HG03432 (cell line): ENCODE data around the gene PDIA5.
"Not testable (repeated sequence)": the region's sequence is repeated elsewhere in the genome, so short reads cannot be mapped to it uniquely, and the experiment has no call there.

ENCODE experiments used
- ATAC-seq: cut with Tn5 transposase; IDR thresholded peaks from one replicate; pipeline ENCODE4 v1.9.1; 2021; ENCODE audit warnings: mild to moderate bottlenecking, moderate library complexity; ENCODE audit not compliant: unreplicated experiment

Gene PDIA5

DNA sequence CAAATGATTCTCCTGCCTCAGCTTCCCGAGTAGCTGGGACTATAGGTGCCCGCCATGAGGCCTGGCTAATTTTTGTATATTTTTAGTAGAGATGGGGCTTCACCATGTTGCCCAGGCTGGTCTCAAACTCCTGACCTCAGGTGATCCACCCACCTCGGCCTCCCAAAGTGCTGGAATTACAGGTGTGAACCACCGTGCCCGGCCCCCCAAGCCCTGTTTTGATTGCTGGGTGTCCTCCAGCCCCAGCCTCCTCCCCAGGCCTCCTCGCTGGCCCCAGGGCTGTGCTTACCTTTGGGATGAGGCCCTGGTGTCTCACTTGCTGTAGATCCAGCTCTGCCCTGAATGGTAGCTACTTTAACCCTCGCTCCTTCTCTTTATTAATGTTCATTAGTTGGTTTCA, 45.8 kb downstream of the PDIA5 start:
- not testable (repeated sequence) for ATAC-seq

DNA sequence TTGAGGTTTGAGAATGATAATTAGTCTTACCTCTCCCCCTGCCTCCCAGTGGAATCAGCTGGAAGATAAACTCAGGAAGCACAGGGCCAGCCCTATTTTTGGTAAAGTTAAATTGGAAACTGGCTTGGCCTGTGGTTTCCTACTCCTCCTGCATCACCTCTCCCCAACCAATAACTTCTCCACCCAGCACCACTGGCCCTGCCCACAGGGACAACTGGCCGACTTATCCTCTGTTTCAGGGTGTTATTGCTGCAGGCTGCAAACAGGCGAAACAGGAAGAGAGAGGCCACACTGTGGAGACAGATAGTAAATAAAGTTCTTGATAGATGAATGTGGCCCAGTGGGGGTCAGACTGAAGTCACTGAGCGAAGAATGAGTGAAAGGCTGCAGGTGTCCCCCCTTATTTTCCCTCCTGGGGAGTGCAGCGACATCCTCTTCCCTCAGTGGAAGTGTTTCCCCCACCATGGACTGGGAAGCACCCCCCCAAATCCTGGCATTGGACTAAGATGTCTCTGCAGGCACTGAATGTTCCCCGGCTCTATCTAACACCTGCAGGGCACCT, 47.1 kb downstream of the PDIA5 start:
- ATAC-seq, result no peak

DNA sequence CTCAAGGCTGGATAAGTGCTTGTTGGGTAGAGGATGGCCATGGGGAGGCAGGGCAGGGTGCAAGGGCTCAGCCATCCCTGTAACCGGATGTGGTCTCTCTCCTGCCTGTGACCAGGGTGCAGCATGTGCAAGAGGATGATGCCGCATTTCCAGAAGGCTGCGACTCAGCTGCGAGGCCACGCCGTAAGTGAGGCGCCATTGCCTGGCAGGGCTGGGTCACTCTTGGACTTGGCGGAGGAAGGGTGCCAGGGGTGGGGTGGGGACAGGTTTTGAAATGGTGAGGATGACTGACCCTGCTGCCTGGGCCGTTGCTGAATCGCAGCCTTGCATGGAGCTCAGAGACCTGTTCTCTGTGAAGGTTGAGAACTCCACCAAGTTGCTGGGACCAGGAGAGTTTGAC, 49.3 kb downstream of the PDIA5 start:
- ATAC-seq, result no peak

DNA sequence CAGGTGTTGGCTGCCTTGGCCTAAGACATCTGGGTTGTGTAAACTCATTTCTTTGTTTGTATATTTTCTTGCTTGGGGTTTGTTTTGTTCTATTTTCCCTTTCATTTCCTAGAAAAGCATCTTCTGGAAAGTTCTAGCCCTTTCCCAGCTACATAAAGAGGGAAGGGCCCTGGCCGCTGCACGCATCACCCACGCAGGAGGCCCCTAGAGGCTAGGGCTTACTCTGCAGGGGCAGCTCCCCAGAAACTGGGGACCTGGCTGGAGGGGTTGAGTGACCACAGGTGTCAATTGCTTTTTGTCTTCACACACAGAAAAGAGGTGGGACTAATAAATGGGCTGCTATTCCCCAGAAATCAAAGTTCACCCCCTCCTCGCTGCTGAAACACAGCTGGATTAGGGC, 52.6 kb downstream of the PDIA5 start:
- ATAC-seq, result no peak

DNA sequence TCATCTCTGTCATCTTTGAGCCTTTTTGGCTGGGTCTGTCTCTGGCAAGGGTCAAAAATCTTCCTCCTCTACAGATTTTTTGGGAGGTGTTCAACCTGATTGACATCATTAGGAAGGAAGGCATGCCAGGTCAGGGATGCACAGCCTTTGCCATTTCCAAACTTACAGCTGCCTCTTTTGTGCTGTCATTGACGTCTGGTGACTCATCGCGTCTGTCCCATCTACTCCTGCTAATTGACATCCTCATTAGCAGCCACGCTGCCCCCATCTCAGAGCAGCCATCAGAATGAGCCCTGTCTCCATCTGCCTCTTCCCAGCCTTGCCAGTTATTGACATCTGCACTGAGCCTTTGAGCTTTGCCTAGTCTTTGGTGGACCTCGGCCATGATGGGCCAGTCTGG, 53.0 kb downstream of the PDIA5 start:
- ATAC-seq, result no peak

DNA sequence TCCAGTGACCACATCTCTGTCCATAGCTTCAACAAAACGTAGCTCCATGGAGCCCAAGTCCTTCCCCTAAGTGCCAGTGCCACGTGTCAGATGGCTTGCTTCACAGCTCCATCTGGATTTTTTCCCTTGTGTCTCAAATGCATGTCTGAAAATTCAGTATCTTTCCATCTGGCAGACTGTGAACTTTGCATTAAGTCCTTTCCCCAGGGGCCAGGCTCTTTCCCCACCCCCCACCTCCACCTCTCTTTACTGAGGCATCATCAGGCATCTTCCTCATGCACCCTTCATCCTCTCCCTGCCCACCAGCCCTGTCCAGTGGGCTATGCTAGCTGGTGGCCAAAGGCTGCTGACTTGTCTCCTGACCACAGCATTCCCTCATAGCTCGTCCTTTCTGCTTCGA, 53.7 kb downstream of the PDIA5 start:
- ATAC-seq, result no peak

DNA sequence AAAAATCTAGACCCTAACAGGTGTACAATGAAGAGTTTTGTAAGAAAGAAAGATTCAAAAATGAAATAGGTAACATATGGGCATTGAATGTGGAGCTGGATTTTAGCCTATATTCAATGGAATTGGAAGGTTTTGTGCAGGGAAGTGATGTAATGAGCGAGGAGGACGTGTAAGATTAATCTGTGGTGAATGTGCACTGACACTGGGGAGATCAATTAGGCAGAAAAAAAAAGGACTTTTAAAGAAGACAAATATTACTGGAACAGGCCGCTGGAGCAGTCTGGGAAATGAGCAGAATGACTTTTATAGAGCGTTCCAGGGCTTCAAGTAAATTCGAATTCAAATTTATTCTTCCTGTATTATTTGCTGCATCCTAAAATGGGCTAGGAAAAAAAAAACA, 55.2 kb downstream of the PDIA5 start:
- ATAC-seq, result no peak

DNA sequence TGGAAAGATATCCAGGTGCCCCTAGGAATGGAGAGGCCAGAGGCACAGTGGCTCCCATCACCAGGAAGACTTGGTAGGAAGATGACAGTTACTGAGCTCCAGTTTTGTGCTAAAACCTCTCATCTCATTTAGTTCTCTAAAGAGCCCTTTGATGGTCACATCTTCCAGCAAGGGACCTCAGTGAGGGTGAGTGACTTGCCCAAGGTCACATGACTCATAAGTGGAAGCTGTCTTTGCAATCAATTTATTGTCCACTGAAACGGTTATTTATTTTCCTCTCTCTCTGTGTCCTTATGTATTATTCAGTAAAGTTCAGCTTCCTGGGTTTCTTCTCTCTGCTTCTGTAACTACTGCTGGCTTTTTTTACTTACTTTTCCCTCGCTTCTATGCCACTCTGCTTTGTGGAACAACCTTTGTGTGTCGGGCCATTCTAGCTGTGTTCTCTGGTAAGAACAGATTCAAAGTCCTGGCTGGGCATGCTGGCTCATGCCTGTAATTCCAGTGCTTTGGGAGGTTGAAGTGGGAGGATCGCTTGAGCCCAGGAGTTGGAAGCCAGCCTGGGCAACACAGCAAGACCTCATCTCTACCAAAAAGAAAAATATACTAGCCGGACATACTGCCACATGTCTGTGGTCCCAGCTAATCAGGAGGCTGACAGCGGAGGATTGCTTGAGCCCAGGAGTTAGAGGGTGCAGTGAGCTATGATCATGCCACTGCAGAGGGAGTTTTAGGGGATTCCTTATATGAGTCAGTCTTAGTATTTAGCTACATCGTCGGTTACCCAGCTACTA, 55.9 kb downstream of the PDIA5 start:
- no peak for ATAC-seq

DNA sequence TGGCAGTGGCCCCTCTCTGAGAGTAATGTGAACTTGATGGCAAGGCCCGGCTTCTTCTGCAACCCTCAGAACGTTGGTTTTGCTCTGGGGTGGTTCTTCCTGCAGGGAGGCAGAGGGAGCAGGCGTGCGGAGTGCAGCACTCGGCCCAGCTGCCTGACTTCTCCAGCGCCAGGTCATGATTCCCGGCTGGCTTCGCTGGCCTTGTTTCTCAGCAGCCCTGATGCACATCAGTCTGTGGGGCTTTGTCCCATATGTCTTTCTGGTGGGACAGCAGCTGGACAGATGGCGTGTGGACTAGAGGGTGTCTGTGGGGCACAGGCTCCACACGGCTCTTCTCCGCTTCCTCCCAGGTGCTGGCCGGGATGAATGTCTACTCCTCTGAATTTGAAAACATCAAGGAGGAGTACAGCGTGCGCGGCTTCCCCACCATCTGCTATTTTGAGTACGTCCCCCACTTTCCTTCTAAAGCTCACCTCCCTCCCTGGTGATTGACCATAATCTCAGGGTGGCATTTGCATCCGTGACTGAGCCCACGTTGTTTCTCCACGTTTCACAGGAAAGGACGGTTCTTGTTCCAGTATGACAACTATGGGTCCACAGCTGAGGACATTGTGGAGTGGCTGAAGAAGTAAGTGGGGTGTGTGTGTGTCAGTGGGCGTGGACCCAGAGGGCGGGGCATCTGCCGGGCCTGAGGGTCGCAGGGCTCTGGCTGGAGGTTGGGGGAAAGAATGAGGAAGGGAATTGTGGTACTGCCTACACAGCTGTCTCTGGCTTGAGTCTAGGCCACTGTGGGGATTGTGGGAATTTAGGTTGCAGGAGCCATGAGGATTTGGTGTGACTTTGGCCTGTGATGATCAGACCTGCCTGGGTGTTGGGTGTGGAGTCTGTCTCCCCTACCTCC, 57.1 kb downstream of the PDIA5 start:
- ATAC-seq, result no peak

DNA sequence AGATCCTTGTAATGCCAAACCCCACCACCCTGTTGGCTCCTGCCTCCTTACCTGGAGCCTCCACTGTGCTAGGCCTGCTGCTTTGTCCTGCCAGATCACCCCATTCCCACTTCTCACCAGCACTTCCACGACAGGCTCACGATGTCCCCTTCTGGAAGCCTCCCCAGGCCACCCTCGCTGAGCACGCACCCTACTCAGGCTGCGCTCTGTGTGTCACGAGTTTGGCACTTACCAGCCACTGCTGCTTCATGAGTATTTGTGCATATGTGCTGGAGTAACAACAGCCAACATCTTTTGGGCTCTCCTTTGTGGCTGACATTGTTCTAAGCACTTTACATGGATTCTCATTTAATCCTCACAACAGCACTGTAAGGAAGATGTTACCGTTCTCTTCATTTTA, 58.1 kb downstream of the PDIA5 start:
- no peak for ATAC-seq

DNA sequence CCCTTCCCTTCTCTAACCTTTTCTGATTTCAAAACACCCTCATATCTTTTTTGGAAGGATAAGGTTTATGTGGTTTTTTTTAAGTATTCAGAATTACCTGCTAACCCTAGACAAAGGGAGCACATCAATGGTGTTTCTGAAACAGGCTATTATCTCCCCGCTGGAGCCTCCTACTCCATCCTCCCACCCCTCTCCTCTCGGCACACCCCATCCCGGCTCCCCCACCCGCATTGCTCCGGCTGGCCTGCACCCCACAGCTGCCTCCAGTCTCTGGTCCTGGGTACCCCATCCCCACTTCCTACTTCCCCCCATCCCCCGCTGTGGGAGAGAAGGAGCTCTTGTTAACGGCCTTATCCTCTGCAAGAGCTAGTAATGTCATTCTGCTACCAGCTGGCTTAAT, 59.2 kb downstream of the PDIA5 start:
- ATAC-seq, result no peak

DNA sequence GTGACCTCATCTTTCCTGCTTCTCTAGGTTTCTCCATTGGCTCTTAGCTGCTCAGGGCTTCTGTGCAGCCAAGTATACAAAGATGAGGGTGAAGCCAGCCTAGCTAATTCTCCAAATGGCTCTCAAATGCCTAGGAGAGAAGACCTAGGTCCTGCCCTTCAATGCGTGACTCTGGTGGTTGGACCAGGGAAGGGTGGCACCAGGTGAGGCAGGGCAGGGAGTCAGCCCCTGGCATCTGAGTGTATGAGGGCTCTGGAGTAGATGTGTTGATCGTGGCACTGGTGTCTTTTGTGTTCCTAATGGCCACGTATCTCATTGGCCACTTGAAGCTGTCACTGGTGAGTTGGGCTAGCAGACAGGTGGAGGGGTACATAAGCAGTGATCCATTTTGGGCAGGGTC, 59.8 kb downstream of the PDIA5 start:
- no peak for ATAC-seq

DNA sequence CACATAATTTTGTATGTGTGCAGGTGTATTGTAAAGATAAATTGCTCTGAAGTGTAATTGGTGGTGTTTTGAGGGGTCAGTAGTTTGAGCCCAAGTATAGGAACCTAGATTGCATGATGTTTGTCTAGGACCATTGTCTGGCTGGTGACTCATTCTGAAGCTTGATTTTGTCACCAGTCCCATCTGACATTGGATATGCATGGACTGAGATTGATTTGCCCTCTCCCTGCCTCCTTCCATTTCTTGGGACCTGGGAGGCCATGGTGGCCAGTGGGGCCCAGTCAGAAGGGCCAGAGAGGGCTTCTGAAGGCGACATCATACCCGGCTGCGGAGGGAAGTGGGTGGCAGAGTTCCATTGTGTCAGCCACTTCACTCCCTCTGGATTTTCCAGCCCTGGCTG, 62.3 kb downstream of the PDIA5 start:
- no peak for ATAC-seq

DNA sequence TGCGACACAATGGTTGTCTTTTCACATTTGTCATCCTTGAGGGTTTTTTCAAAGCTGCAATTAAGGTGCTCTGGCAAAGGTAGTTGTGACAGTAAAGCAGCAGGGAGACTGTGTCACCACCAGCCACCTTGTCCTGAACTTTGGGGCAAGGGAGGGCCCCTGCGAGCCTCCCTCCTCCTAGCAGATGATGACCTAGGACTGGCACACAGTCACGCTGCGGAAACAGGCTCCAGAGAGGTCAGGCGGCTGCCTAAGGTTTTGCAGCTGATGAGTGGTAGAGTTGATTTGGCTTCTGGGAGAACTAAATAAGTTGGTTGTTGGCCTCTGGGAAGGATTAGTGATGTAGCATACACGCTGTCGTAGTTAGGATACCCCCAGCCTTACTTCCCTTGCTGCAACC, 62.7 kb downstream of the PDIA5 start:
- ATAC-seq, result no peak

DNA sequence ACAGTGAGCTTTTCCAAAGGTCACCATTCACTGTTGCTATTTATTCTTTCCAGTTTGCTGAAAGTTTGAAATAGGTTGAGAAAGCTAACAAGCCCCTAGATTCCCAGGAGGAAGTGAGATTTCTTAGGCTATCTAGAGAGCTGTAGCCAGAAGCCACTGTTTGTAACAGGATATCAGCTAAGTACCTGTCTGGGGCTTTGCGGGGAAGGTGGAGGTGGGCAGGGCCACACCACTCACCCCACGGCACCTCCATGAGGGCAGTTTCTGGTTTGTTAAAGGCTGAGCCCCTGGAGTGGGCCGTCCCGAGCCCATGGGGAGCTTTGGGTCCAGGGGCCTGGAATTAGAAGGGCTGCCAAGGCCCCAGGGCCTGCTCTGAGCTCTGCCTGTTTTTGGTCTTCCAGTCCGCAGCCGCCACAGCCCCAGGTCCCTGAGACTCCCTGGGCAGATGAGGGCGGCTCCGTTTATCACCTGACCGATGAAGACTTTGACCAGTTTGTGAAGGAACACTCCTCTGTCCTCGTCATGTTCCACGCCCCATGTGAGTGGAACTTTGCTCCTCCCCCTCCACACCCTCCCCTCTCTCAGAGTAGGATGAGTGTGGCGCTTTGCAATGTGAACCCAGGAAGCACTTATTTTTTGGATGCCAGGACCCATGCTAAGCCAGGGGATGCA, 63.4 kb downstream of the PDIA5 start:
- no peak for ATAC-seq

DNA sequence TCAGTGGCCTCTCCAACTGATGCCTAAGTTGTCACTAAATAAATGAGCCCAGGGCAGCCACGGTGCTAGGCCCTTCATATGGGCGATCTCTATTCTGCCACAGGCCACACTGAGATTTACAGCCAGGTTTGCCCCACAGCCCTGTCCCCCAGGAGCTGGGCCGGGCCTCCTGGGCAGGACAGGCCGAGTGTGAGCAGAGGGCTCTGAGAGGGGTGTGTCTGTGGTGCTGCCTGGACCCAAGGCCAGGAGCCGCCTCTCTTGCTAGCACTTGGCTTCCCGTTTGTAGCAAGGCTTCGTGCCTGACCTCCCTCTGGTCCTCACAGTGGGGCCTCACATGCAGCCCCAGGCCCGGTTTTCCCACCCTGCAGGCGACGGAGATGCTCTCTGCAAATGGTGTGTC, 67.8 kb downstream of the PDIA5 start:
- no peak for ATAC-seq

DNA sequence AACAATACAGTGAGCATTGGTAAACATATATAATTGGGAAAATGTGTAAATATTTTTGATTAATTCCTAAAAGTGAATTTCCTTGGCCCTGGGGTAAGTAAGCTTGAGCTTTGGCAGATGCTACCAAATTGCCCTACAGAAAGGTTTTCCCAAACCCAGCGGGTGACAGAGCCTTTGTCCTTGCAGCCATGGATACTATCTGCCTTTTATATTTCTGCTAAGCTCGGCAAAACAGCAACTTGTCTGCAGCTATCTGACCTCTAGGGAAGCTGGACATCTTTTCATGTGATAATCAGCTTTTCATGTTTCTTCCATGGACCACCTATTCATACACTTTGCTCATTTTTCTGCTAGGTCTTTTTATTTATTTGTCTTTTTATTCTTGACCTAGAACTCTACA, 70.2 kb downstream of the PDIA5 start:
- no peak for ATAC-seq

DNA sequence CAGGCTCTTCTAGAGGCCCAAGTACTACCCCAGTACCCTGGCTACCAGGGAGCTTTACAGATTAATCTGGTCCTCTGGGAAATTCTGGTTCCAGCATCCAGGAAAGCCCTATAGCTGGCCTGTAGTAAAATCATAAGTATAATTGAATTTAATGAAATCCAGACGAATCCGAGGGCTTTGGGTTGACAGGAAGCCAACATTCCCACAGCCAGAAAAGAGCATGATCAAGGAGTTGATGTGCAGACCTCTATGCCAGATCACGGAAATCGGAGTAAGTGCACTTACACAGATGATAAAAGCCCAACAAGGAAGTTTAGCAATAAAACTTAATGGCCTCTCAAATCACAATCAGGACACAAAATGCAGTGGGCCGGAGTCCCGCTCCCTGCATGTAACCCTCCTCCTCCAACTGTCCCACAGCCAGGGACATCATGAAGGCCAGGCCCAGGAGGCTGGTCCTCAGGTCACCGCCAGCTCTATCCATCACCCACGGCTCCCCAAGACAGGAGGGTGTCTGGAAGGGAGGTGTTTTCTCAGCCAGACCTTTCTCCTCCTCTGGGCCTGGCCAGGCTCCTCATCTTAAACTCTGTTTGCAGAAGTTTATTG, 72.1 kb downstream of the PDIA5 start:
- ATAC-seq, result no peak

DNA sequence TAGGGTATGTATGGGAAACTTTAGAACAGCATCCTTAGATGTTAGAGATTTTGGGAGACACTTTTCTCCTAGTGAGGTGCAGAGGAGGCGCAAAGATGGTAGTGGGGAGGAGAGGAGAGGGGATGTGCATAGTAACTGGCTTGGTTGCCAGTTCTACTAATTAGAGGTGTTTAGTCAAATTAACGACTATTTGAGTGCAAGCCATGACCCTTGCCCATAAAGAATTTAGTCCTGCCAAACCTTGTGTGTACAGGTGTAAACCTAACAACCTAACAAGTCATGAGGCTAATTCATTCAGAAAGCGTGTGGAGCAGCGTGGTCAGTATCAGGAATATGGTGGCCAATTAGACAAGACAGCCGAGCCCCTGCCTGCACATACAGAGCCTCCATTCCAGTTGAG, 72.7 kb downstream of the PDIA5 start:
- no peak for ATAC-seq

DNA sequence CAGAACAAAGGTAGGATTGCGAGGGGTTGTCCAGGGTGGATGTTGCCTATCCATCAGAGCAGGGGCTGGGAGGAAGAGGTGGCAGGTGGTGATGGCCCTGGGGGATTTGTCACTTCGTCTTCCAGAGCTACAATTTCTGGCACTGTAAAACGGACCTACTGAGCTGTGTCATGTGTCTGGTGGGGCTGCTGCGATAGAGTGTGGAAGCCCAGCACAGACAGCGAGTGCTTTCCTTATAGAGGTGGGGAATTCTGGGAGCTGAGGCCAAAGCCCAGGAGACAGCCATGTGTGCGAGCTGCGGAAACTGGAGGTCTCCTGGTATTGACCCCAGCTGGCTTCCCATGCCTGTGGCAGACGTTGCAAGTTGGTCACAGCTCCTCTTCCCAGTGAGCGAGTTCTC, 73.7 kb downstream of the PDIA5 start:
- ATAC-seq, result no peak

DNA sequence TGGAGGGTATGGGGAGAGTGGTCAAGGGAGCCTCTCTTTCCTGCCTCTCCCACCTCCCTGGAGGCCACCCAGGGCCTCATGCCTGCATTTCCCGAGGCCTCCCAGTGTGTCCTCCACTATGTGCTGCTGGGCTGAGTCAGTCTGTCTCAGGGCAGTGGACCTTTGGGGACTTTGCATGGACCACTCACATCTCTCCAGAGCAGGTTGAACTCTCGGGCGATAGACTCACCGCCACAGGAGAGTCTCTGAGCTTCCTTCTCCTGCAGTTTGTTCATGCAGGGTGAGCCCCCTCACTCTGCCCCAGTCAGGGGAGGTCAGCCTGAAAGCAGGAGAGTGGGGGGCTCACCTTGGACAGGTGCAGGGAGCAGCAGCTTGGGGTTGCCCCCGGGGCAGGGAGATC, 74.5 kb downstream of the PDIA5 start:
- no peak for ATAC-seq
